Measurements from ENCODE around the gene LUZP1.

Gene LUZP1

GRCh38 chr1:23069149-23069548 lies 99.5 kb downstream of the LUZP1 start:
- TF ChIP-seq EGR1 (IDR thresholded peaks at IDR 0.05) (no peak), FOXM1 (IDR thresholded peaks at IDR 0.05; ENCODE audit: borderline replicate concordance, low read depth) (no peak), EP300 (IDR thresholded peaks at IDR 0.05; ENCODE audit: borderline replicate concordance) (no peak), TEAD4 (IDR thresholded peaks at IDR 0.05) (no peak), CREB1 (IDR thresholded peaks at IDR 0.05; ENCODE audit: low read depth) (no peak), REST (IDR thresholded peaks at IDR 0.05; ENCODE audit: low read depth) (no peak)

- TF ChIP-seq CEBPB (IDR thresholded peaks at IDR 0.05), result no peak
- no peak for TF ChIP-seq TCF12 (IDR thresholded peaks at IDR 0.05; ENCODE audit: low read depth)
- no peak for TF ChIP-seq RAD21 (IDR thresholded peaks at IDR 0.05; ENCODE audit: low read depth)
- no peak for TF ChIP-seq YY1 (IDR thresholded peaks at IDR 0.05; ENCODE audit: low read depth)
- no peak for TF ChIP-seq MAX (IDR thresholded peaks at IDR 0.05)
- TF ChIP-seq TAF1 (IDR thresholded peaks at IDR 0.05; ENCODE audit: low read depth), result no peak
- TF ChIP-seq USF1 (IDR thresholded peaks at IDR 0.05), result no peak
- TF ChIP-seq NFIC (IDR thresholded peaks at IDR 0.05), result no peak
- TF ChIP-seq EGR1 (IDR thresholded peaks at IDR 0.05), result no peak
- no peak for TF ChIP-seq FOXM1 (IDR thresholded peaks at IDR 0.05; ENCODE audit: borderline replicate concordance, low read depth)
These were observed 102.6 kb downstream of the LUZP1 start for GRCh38 chr1:23066075-23066474.

- TF ChIP-seq REST (IDR thresholded peaks at IDR 0.05; ENCODE audit: low read depth), result no peak
- TF ChIP-seq CREB1 (IDR thresholded peaks at IDR 0.05; ENCODE audit: low read depth), result no peak
- TF ChIP-seq USF1 (IDR thresholded peaks at IDR 0.05), result no peak
- TF ChIP-seq NFIC (IDR thresholded peaks at IDR 0.05), result no peak
- TF ChIP-seq TEAD4 (IDR thresholded peaks at IDR 0.05), result no peak
- TF ChIP-seq EGR1 (IDR thresholded peaks at IDR 0.05), result no peak
- no peak for TF ChIP-seq YY1 (IDR thresholded peaks at IDR 0.05; ENCODE audit: low read depth)
- no peak for TF ChIP-seq RAD21 (IDR thresholded peaks at IDR 0.05; ENCODE audit: low read depth)
- no peak for TF ChIP-seq TAF1 (IDR thresholded peaks at IDR 0.05; ENCODE audit: low read depth)
- no peak for TF ChIP-seq CEBPB (IDR thresholded peaks at IDR 0.05)
- no peak for TF ChIP-seq TCF12 (IDR thresholded peaks at IDR 0.05; ENCODE audit: low read depth)
- TF ChIP-seq ZBTB7A (IDR thresholded peaks at IDR 0.05; ENCODE audit: low read depth), result no peak
- no peak for TF ChIP-seq FOXM1 (IDR thresholded peaks at IDR 0.05; ENCODE audit: borderline replicate concordance, low read depth)
- no peak for TF ChIP-seq EP300 (IDR thresholded peaks at IDR 0.05; ENCODE audit: borderline replicate concordance)
- TF ChIP-seq MAX (IDR thresholded peaks at IDR 0.05), result no peak
These were observed 103.3 kb downstream of the LUZP1 start for GRCh38 chr1:23065385-23065784.

- TF ChIP-seq CEBPB (IDR thresholded peaks at IDR 0.05), result no peak
- no peak for TF ChIP-seq YY1 (IDR thresholded peaks at IDR 0.05; ENCODE audit: low read depth)
- TF ChIP-seq USF1 (IDR thresholded peaks at IDR 0.05), result no peak
- no peak for TF ChIP-seq CREB1 (IDR thresholded peaks at IDR 0.05; ENCODE audit: low read depth)
- TF ChIP-seq RAD21 (IDR thresholded peaks at IDR 0.05; ENCODE audit: low read depth), result no peak
- TF ChIP-seq TCF12 (IDR thresholded peaks at IDR 0.05; ENCODE audit: low read depth), result no peak
- TF ChIP-seq REST (IDR thresholded peaks at IDR 0.05; ENCODE audit: low read depth), result no peak
- no peak for TF ChIP-seq EGR1 (IDR thresholded peaks at IDR 0.05)
- no peak for TF ChIP-seq EP300 (IDR thresholded peaks at IDR 0.05; ENCODE audit: borderline replicate concordance)
- no peak for TF ChIP-seq NFIC (IDR thresholded peaks at IDR 0.05)
- TF ChIP-seq ZBTB7A (IDR thresholded peaks at IDR 0.05; ENCODE audit: low read depth), result no peak
- TF ChIP-seq TAF1 (IDR thresholded peaks at IDR 0.05; ENCODE audit: low read depth), result no peak
- TF ChIP-seq TEAD4 (IDR thresholded peaks at IDR 0.05), result no peak
- TF ChIP-seq FOXM1 (IDR thresholded peaks at IDR 0.05; ENCODE audit: borderline replicate concordance, low read depth), result no peak
- TF ChIP-seq MAX (IDR thresholded peaks at IDR 0.05), result no peak
These were observed 106.4 kb downstream of the LUZP1 start for GRCh38 chr1:23062271-23062670.
